Astrocyte of the cerebellum (primary cell): ENCODE results near the gene SEPTIN6.
"Not testable (repeated sequence)": the region's sequence is repeated elsewhere in the genome, so short reads cannot be mapped to it uniquely, and the experiment has no call there.

ENCODE experiments used
- DNase-seq: peaks from one replicate; pipeline ENCODE4 v3.0.0-alpha.2; 2011; ENCODE audit warnings: low read depth
- H3K4me3 ChIP-seq: 2 replicates; pipeline ENCODE4 v1.5.1; 2011; ENCODE audit warnings: mild to moderate bottlenecking, low read depth, low read length, moderate library complexity
- in situ Hi-C: cut with HindIII; loops from 2 replicates; pipeline ENCODE4 v1.10.0; 2017; ENCODE audit warnings: low sequenced_read_pairs
- TF ChIP-seq, protein P1 (sequence below): IDR thresholded peaks from 2 replicates; pipeline ENCODE4 v1.5.1; 2012; ENCODE audit warnings: low read length, low read depth, moderate library complexity, mild to moderate bottlenecking; ENCODE audit errors: missing control alignments

Gene SEPTIN6

DNA sequence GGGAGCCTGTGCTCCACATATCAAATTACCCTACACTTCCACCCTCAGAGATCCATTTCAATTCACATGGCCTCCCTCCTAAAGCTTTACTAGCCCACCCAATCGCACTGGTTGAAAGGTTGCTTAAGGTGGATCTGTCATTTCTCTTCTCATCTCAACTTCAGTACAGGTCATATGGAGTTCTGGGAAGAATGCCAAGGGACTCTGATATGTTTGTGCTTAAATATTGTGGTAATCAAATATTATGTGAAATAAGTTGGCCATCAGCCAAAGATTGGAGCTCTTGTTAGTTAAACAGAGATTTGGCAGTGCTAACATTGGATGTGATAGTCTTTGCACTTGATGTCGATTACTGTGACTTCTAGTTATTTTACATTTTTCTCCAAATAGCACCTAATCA is 20.5 kb downstream of the SEPTIN6 start:
- TF ChIP-seq, protein P1, sequence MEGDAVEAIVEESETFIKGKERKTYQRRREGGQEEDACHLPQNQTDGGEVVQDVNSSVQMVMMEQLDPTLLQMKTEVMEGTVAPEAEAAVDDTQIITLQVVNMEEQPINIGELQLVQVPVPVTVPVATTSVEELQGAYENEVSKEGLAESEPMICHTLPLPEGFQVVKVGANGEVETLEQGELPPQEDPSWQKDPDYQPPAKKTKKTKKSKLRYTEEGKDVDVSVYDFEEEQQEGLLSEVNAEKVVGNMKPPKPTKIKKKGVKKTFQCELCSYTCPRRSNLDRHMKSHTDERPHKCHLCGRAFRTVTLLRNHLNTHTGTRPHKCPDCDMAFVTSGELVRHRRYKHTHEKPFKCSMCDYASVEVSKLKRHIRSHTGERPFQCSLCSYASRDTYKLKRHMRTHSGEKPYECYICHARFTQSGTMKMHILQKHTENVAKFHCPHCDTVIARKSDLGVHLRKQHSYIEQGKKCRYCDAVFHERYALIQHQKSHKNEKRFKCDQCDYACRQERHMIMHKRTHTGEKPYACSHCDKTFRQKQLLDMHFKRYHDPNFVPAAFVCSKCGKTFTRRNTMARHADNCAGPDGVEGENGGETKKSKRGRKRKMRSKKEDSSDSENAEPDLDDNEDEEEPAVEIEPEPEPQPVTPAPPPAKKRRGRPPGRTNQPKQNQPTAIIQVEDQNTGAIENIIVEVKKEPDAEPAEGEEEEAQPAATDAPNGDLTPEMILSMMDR: no peak
- DNase-seq: no peak
- in situ Hi-C loops: no loop called here

DNA sequence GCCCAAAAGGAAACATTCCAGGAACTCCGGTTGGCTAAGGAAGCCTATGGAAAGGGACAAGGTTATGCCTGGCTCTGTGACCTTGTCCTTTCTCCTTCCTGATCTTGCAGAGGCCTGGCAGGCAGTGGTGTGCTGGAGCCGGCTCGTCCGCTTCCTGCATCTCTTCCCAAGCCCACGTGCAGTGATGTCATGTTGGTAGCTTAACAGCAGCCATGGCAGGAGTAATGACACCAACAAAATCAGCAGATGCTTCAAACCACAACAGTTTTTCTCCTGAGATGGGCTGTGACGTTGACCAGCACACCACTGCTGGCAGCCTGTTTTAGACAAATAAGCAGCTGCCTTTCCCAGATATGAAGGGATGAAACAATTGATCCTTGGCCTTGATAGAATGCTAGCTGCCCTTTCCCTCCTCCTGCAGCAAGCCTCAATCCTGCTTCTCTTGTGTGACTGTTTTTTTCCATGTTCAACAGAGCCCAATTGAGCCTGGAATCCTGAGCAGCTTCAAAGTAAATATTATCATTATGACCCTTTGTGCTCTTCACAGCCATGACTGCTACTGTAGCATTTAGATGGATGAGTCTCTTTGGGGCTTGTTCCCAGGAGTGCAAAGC is 23.4 kb downstream of the SEPTIN6 start:
- TF ChIP-seq, protein P1: no peak

More for the DNA sequence above, 20.5 kb downstream of the SEPTIN6 start:
- no peak overlapping the region for H3K4me3 ChIP-seq

DNA sequence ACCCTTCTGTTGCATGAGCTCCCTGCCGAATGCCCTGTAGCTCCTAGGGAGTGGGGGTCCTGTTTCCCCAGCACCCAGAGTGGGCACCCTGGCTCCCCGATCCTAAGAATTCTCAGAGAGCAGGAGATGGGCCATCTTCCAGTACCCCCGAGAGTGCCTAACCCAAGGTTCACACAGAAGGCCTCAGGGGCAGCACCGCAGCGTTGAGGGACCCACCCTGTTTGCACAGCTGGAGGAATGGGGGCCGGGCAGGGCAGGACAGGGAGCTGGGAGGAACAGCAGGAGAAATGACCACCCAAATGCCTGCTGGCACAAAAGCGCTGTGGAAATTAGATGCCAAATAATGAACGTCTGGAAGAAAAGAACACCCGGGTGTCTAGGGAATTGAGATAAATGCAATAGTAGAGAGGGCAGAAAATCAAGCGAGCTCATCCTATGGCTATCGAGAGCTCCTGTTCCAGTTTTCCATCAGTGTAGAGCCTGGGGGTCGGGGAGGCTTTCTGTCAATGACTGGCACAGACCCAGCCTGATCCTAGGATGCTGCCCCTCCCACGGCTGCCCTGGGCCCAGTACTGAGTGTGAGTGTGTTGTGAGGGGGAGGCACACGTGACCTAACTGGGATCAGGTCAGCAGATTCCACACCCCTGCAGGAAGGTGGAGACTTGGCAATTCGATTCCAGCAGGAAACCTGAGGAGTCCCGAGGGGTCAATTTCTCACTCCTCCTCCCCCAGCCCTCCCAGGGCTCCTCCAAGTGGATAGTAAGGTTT is 25.7 kb downstream of the SEPTIN6 start:
- in situ Hi-C loops: no loop called here
- TF ChIP-seq, protein P1: no peak
- DNase-seq: no peak
- H3K4me3 ChIP-seq: no peak overlapping the region

More for the DNA sequence above, 23.4 kb downstream of the SEPTIN6 start:
- DNase-seq: no peak
- in situ Hi-C loops: no loop called here
- no peak overlapping the region for H3K4me3 ChIP-seq

DNA sequence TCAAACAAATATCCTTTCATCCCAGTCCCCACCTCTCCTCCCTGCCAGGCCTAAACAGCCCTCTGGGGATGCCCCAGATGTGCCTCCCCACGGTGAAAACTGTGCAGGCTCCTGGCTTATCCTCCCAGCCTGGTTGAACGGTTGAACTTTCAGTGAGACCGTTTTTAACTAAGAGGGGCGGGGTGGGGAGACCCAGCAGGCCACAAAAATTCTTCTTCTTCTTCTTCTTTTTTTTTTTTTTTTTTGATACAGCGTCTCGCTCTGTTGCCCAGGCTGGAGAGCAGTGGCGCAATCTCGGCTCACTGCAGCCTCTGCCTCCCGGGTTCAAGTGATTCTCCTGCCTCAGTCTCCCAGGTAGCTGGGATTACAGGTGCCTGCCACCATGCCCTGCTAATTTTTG is 28.1 kb downstream of the SEPTIN6 start:
- H3K4me3 ChIP-seq, in situ Hi-C loops, DNase-seq: not testable (repeated sequence)

DNA sequence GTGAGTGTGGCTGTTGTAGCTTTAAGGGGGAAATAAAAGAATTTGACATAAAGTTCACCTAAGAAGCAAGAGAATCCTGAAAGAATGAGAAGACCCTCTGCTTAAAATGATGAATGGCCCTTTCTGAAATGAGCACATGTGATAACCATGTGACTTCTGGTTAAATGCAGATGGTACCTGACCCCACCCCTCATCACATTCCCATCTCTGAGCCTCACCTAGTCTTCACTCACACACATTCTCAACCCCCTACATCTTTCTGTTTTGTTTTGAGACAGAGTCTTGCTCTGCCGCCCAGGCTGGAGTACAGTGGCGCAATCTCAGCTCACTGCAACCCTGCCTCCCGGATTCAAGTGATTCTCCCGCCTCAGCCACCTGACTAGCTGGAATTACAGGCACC is 31.5 kb downstream of the SEPTIN6 start:
- no peak for DNase-seq
- in situ Hi-C loops: no loop called here
- H3K4me3 ChIP-seq: no peak overlapping the region
- TF ChIP-seq, protein P1: no peak

DNA sequence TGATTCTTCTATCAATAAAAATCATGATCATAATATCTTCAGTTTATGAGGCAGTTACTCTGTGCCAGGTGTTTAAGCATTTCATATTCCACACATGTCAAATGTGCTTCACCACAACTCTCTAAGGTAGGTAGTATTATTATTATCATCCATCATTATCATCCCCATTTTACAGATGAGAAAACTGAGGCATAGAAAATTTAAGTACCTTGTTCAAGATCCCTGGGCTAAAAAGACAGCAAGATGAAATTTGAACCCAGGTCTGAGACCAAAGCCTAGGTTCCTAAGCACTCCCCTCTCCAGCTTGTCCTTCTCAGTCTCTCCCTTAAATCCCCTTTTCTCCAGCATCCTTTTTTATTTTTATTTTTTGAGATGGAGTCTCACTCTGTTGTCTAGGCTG is 33.4 kb downstream of the SEPTIN6 start:
- H3K4me3 ChIP-seq: no peak overlapping the region
- TF ChIP-seq, protein P1: no peak
- in situ Hi-C loops: no loop called here
- DNase-seq: no peak

DNA sequence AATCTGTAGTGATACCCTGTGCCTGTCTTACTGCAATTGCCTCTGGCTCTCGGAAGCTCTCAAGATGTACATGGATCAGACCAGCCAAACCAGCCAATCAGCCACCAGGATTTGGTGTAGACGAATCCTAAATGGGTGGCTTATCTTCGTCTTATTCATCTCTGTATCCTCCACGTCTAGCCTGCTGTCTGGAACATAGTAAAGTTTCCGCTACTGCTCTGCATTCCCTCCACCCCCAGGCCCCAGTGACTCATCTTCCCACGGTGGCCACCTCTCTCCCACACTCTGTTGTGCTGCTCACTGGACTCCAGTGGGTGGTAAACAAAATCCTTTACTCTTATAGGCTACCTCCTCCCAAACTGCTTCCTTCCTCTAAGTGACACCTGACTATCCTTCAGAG is 37.8 kb downstream of the SEPTIN6 start:
- peak; percentile 13 for DNase-seq
- TF ChIP-seq, protein P1: no peak
- in situ Hi-C loops: no loop called here

More for the DNA sequence above, 37.8 kb downstream of the SEPTIN6 start:
- H3K4me3 ChIP-seq: no peak overlapping the region
